Stimulated activated effector memory CD8-positive, alpha-beta T cell treated with anti-CD3 and anti-CD28 coated beads, Interleukin-12 subunit alpha, Interleukin-12 subunit beta, amount 100 ng/mL, for 72 hours (primary cell): ENCODE measurements around the gene EIF5A2.

Experiments used
- ATAC-seq: fragments of 150-1000 bp; cut with Tn5 transposase; 2 replicates; pipeline ENCODE4 v1.10.0; 2021
- DNase-seq, 2 donors: peaks; one replicate each; pipeline ENCODE4 v3.0.0; 2021 to 2022; ENCODE audit warnings: low spot score in 2 of 2
- H3K27ac Mint-ChIP-seq: one replicate; pipeline ENCODE4 v1.8.0; 2022; ENCODE audit warnings: mild to moderate bottlenecking, mixed read lengths
- H3K36me3 Mint-ChIP-seq: one replicate; pipeline ENCODE4 v1.8.0; 2022; ENCODE audit warnings: mild to moderate bottlenecking, mixed read lengths
- H3K4me1 Mint-ChIP-seq: one replicate; pipeline ENCODE4 v1.8.0; 2022; ENCODE audit warnings: mixed read lengths
- H3K4me3 Mint-ChIP-seq: one replicate; pipeline ENCODE4 v1.8.0; 2022; ENCODE audit warnings: mild to moderate bottlenecking, mixed read lengths
- H3K9me3 Mint-ChIP-seq: one replicate; pipeline ENCODE4 v1.8.0; 2022; ENCODE audit warnings: mixed read lengths

The EIF5A2 gene

DNA sequence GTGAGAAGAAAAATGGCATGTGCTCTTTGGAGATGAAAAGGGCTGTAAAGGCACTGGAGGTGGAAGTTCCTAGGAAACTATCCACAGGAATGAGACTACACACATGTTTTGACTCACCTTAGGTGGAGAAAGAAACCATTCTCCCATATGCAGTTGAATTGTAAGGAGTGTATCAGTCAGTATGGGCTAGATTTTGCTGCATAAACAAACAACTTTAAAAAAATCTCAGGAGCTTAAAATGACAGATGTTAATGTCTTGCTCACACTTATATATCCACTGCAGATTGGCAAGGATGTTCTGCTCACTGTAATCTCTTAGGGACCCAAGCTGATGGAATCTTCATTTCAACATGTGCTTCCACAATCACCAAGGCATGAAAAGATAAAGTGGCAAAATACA lies 64.1 kb downstream of the EIF5A2 start:
- no peaks in the 10 kb centered on the region for H3K36me3 Mint-ChIP-seq
- DNase-seq (no peak), ATAC-seq (no peak)
- no peak overlapping the region for H3K4me3 Mint-ChIP-seq
- H3K27ac Mint-ChIP-seq = no peak overlapping the region
- H3K9me3 Mint-ChIP-seq = no peaks in the 10 kb centered on the region
- H3K4me1 Mint-ChIP-seq = no peaks in the 10 kb centered on the region

- no peaks in the 10 kb centered on the region for H3K36me3 Mint-ChIP-seq
- H3K27ac Mint-ChIP-seq = no peak overlapping the region
- H3K4me3 Mint-ChIP-seq = no peak overlapping the region
- H3K4me1 Mint-ChIP-seq = no peaks in the 10 kb centered on the region
- ATAC-seq = no peak
- H3K9me3 Mint-ChIP-seq = no peaks in the 10 kb centered on the region
- DNase-seq = no peak
These were observed 68.1 kb downstream of the EIF5A2 start for GRCh38 chr3:170840291-170840859.

DNA sequence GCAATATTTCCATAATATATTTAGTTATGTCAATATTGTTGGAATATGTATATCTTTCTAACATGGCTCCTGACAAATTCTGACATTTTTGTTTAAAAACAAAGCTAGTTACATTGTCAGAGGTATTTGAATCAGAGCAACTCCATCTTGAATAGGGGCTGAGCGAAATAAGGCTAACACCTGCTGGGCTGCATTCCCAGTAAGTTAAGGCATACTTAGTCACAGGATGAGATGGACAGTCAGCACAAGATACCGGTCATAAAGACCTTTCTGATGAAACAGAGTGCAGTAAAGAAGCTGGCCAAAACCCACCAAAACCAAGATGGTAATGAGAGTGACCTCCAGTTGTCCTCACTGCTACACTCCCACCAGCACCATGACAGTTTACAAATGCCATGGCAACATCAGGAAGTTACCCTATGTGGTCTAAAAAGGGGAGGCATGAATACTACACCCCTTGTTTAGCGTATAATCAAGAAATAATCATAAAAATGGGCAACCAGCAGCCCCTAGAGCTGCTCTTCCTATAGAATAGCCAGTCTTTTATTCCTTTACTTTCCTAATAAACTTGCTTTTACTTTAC lies 68.8 kb downstream of the EIF5A2 start:
- ATAC-seq (no peak), DNase-seq (no peak)
- Mint-ChIP-seq H3K4me3 (no peak overlapping the region), H3K36me3 (no peaks in the 10 kb centered on the region), H3K27ac (no peak overlapping the region), H3K4me1 (no peaks in the 10 kb centered on the region), H3K9me3 (no peaks in the 10 kb centered on the region)
